GM21381 (cell line): ENCODE measurements around the gene GOLGA6L4.
"Not testable (repeated sequence)": the region's sequence is repeated elsewhere in the genome, so short reads cannot be mapped to it uniquely, and the experiment has no call there.

Experiments used
- ATAC-seq: cut with Tn5 transposase; IDR thresholded peaks from one replicate; pipeline ENCODE4 v1.9.1; 2021; ENCODE audit warnings: mild to moderate bottlenecking, moderate library complexity; ENCODE audit not compliant: unreplicated experiment

Gene GOLGA6L4

GRCh38 chr15:84235573-84235972 lies at the start of gene GOLGA6L4:
Gene GOLGA6L4, plus strand, starts transcription at chr15:84235773. Its CDS starts 62 bp downstream, at chr15:84235835.
- ATAC-seq: not testable (repeated sequence)

GRCh38 chr15:84192982-84193381 lies 42.6 kb upstream of the GOLGA6L4 start:
- not testable (repeated sequence) for ATAC-seq

- peak; percentile 92 for ATAC-seq
Observed at GRCh38 chr15:84195603-84196002, 40.0 kb upstream of the GOLGA6L4 start.

- not testable (repeated sequence) for ATAC-seq
Observed at GRCh38 chr15:84196530-84197188, 38.9 kb upstream of the GOLGA6L4 start.

- not testable (repeated sequence) for ATAC-seq
Observed at GRCh38 chr15:84199865-84200264, 35.7 kb upstream of the GOLGA6L4 start.

- ATAC-seq: not testable (repeated sequence)
Observed at GRCh38 chr15:84246441-84246840, 10.9 kb downstream of the GOLGA6L4 start.
